HG03571 (cell line): ENCODE data around the gene NACC1.
"Not testable (repeated sequence)": the region's sequence is repeated elsewhere in the genome, so short reads cannot be mapped to it uniquely, and the experiment has no call there.

Experiments
- ATAC-seq: cut with Tn5 transposase; IDR thresholded peaks from one replicate; pipeline ENCODE4 v1.9.1; 2021; ENCODE audit not compliant: unreplicated experiment

The NACC1 gene

GRCh38 chr19:13138171-13138915, 20.3 kb downstream of the NACC1 start:
- no peak for ATAC-seq

GRCh38 chr19:13138916-13139198, 20.8 kb downstream of the NACC1 start:
- no peak for ATAC-seq

GRCh38 chr19:13139633-13140311, 21.7 kb downstream of the NACC1 start:
- ATAC-seq: no peak

- no peak for ATAC-seq
These were observed 28.9 kb downstream of the NACC1 start for GRCh38 chr19:13146763-13147563.

GRCh38 chr19:13149173-13149627, 31.1 kb downstream of the NACC1 start:
- ATAC-seq: not testable (repeated sequence)

- no peak for ATAC-seq
These were observed 31.6 kb downstream of the NACC1 start for GRCh38 chr19:13149628-13150186.

GRCh38 chr19:13150187-13150930, 32.3 kb downstream of the NACC1 start, which contains the start of the genes IER2 and STX10:
Gene IER2 (plus strand): TSS chr19:13150411. CDS start chr19:13153187, 2,776 bp downstream.
Gene STX10 (minus strand): TSS chr19:13150375. CDS start chr19:13150173, 202 bp downstream.
- peak; percentile 33 for ATAC-seq

- ATAC-seq: no peak
These were observed 33.0 kb downstream of the NACC1 start for GRCh38 chr19:13150931-13151604.

GRCh38 chr19:13151605-13152355, 33.7 kb downstream of the NACC1 start:
- peak; percentile 30 for ATAC-seq

- ATAC-seq: peak; percentile 2
These were observed 34.4 kb downstream of the NACC1 start for GRCh38 chr19:13152356-13152973.

GRCh38 chr19:13152974-13153568, 35.0 kb downstream of the NACC1 start:
- ATAC-seq: peak; percentile 17

- no peak for ATAC-seq
These were observed 35.6 kb downstream of the NACC1 start for GRCh38 chr19:13153569-13154240.

GRCh38 chr19:13154241-13154778, 36.2 kb downstream of the NACC1 start:
- no peak for ATAC-seq

- no peak for ATAC-seq
These were observed 36.9 kb downstream of the NACC1 start for GRCh38 chr19:13154911-13155471.

- ATAC-seq: peak; percentile 25
These were observed 37.7 kb downstream of the NACC1 start for GRCh38 chr19:13155472-13156359.

- no peak for ATAC-seq
These were observed 41.6 kb downstream of the NACC1 start for GRCh38 chr19:13159713-13160112.
